Fibroblast of lung (primary cell): ENCODE measurements around the gene PGM5.

Source experiments
- EZH2 ChIP-seq: IDR thresholded peaks from 2 replicates; pipeline ENCODE4 v1.5.1; 2012; ENCODE audit warnings: low read length, control low read depth, mild to moderate bottlenecking; ENCODE audit errors: missing control alignments
- TF ChIP-seq, protein P1 (sequence below), 2 donors: IDR thresholded peaks in 1 of 2; conservative IDR thresholded peaks in 1 of 2; 1 replicate in 1 of 2; 2 replicates in 1 of 2; pipeline ENCODE4 v1.5.1; 2011 to 2012; ENCODE audit warnings: low read length in 2 of 2, control low read depth in 1 of 2, inconsistent platforms in 1 of 2, low read depth in 1 of 2, mild to moderate bottlenecking in 1 of 2

DNA sequence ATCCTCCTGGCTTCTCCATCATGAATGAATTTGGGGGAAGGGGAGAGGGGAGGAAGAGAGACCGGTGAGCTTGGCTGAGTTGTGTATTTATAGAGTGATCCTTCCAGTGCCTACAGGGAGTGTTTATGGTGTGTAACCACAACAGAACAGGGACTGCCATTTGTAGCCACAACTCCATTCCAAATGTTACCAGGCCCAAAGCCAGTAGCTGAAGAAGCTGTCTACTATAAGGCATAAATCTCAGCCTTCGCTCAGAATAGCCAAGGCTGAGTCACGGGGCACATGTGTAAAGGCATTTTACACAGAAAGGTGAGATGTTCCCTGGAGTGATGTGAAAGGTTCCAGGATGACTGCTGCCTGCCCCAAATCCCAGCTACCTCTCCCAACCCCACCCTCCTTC is 181.8 kb downstream of the PGM5 start:
- TF ChIP-seq, protein P1, sequence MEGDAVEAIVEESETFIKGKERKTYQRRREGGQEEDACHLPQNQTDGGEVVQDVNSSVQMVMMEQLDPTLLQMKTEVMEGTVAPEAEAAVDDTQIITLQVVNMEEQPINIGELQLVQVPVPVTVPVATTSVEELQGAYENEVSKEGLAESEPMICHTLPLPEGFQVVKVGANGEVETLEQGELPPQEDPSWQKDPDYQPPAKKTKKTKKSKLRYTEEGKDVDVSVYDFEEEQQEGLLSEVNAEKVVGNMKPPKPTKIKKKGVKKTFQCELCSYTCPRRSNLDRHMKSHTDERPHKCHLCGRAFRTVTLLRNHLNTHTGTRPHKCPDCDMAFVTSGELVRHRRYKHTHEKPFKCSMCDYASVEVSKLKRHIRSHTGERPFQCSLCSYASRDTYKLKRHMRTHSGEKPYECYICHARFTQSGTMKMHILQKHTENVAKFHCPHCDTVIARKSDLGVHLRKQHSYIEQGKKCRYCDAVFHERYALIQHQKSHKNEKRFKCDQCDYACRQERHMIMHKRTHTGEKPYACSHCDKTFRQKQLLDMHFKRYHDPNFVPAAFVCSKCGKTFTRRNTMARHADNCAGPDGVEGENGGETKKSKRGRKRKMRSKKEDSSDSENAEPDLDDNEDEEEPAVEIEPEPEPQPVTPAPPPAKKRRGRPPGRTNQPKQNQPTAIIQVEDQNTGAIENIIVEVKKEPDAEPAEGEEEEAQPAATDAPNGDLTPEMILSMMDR (conservative IDR thresholded peaks at IDR 0.05 in 1 of 2, IDR thresholded peaks at IDR 0.05 in 1 of 2; ENCODE audit: low read depth in 1 of 2, low read length in 2 of 2), result no peak
- TF ChIP-seq EZH2, result no peak
